ENCODE data around the gene CECR2. TPM values are rescaled to one million over a fixed set of nuclear protein-coding genes. Genes with fewer than 3 reads are reported as not detected.
A peak's percentile ranks its signal among the peaks of the same experiment; 100 is the strongest.
"Not testable (repeated sequence)": the region's sequence is repeated elsewhere in the genome, so short reads cannot be mapped to it uniquely, and the experiment has no call there.

CECR2 gene
- total and polyA plus RNA-seq, 2 experiments from 2014 or later, result 0.10 TPM; not detected in 1

GRCh38 chr22:17562906-17563870 lies 193.9 kb downstream of the CECR2 start, which contains the start of gene SLC25A18:
Gene SLC25A18 (plus strand): TSS chr22:17563498. CDS start chr22:17579945, 16,447 bp downstream.
- 68 to 71% methylated on average over 17 of the region's 17 CpGs for WGBS, 2 experiments (ENCODE audit: low coverage in 1 of 2, low lambda C conversion rate in 2 of 2, missing lambda C conversion rate in 2 of 2)
- Histone ChIP-seq H2AFZ (peak within 1 kb of the TSS; percentile 37; the same call in 1 of the 2 replicates), H3K9ac (no peak within 1 kb of the TSS), H3K9me2 (ENCODE audit: insufficient read depth) (no peaks in the 10 kb centered on the region), H3F3A (ENCODE audit: insufficient read depth) (no peaks in the 10 kb centered on the region), H4K20me1 (ENCODE audit: insufficient read depth) (no peaks in the 10 kb centered on the region), H3K79me2 (ENCODE audit: insufficient read depth) (no peaks in the 10 kb centered on the region), H3K27me3 (replicated peaks; ENCODE audit: insufficient read depth) (no peaks in the 10 kb centered on the region), H3K4me2 (ENCODE audit: unreplicated experiment) (no peak within 1 kb of the TSS), H3K9me3 (ENCODE audit: low read depth) (no peaks in the 10 kb centered on the region), H3K4me1 (ENCODE audit: insufficient read depth) (no peaks in the 10 kb centered on the region), H3K36me3 (ENCODE audit: low read depth) (no peaks in the 10 kb centered on the region), H3K4me3 (no peak within 1 kb of the TSS), H3K27ac (no peak within 1 kb of the TSS)
- in situ Hi-C loops (cut with MboI), result no loop called here
- DNase-seq, result no peak
- no peak for TF ChIP-seq EZH2phosphoT487 (IDR thresholded peaks at IDR 0.05; ENCODE audit: insufficient read depth, low read depth)
- TF ChIP-seq EZH2 (IDR thresholded peaks at IDR 0.05; ENCODE audit: insufficient read depth, poor library complexity, severe bottlenecking), result no peak

GRCh38 chr22:17563936-17564391 lies 194.7 kb downstream of the CECR2 start:
- peak overlapping the region; percentile 37; the same call in 1 of the 2 replicates for H2AFZ ChIP-seq

DNA sequence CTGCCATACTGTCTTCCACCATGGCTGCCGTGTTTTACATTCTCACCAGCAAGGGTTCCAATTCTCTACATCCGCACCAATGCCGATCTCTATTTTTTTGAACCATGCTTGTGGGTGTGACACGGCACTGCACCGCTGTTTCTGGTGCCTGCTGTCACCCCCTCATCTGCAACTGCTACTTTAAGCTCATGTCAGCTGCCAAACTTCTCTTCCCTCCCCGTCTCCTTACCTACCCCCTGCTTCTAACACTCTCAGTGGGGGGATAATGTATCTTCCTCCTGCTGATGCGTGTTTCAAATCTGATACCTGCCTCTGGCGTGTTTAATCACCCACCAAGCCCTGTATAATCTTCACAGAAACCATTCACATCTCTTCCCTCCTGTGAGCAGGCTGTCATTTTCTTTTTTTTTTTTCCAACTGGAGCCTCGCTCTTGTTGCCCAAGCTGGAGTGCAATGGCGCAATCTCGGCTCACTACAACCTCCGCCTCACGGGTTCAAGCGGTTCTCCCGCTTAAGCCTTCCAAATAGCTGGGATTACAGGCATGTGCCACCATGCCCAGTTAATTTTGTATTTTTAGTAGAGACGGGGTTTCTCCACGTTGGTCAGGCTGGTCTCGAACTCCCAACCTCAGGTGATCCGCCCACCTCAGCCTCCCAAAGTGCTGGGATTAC lies 196.9 kb downstream of the CECR2 start:
- H3K27me3 ChIP-seq (replicated peaks; ENCODE audit: insufficient read depth); H3K27ac ChIP-seq; DNase-seq; H3K36me3 ChIP-seq (ENCODE audit: low read depth); H4K20me1 ChIP-seq (ENCODE audit: insufficient read depth); H3K9me3 ChIP-seq (ENCODE audit: low read depth); H3K9me2 ChIP-seq (ENCODE audit: insufficient read depth); H3K4me1 ChIP-seq (ENCODE audit: insufficient read depth); in situ Hi-C loops (cut with MboI); H3K4me3 ChIP-seq; H3K4me2 ChIP-seq (ENCODE audit: unreplicated experiment); H2AFZ ChIP-seq; H3K79me2 ChIP-seq (ENCODE audit: insufficient read depth); H3F3A ChIP-seq (ENCODE audit: insufficient read depth); H3K9ac ChIP-seq: not testable (repeated sequence)
- WGBS, 2 experiments (ENCODE audit: low coverage in 1 of 2, low lambda C conversion rate in 2 of 2, missing lambda C conversion rate in 2 of 2), result 87 to 92% methylated on average over 19 of the region's 19 CpGs

More at GRCh38 chr22:17563936-17564391, 194.7 kb downstream of the CECR2 start:
- in situ Hi-C loops (cut with MboI), result no loop called here
- Histone ChIP-seq H3K79me2 (ENCODE audit: insufficient read depth) (no peaks in the 10 kb centered on the region), H3K4me3 (no peak overlapping the region), H3K4me2 (ENCODE audit: unreplicated experiment) (no peak overlapping the region), H3K27ac (no peak overlapping the region), H3K9me2 (ENCODE audit: insufficient read depth) (no peaks in the 10 kb centered on the region), H3K9ac (no peak overlapping the region), H4K20me1 (ENCODE audit: insufficient read depth) (no peaks in the 10 kb centered on the region), H3F3A (ENCODE audit: insufficient read depth) (no peaks in the 10 kb centered on the region), H3K36me3 (ENCODE audit: low read depth) (no peaks in the 10 kb centered on the region), H3K27me3 (replicated peaks; ENCODE audit: insufficient read depth) (no peaks in the 10 kb centered on the region), H3K9me3 (ENCODE audit: low read depth) (no peaks in the 10 kb centered on the region), H3K4me1 (ENCODE audit: insufficient read depth) (no peaks in the 10 kb centered on the region)
- peak; percentile 81 for DNase-seq
- TF ChIP-seq EZH2 (IDR thresholded peaks at IDR 0.05; ENCODE audit: insufficient read depth, poor library complexity, severe bottlenecking) (no peak), EZH2phosphoT487 (IDR thresholded peaks at IDR 0.05; ENCODE audit: insufficient read depth, low read depth) (no peak)
- 13 to 16% methylated on average over 11 of the region's 11 CpGs for WGBS, 2 experiments (ENCODE audit: low coverage in 1 of 2, low lambda C conversion rate in 2 of 2, missing lambda C conversion rate in 2 of 2)

GRCh38 chr22:17566776-17567175 lies 197.5 kb downstream of the CECR2 start:
- TF ChIP-seq EZH2phosphoT487 (IDR thresholded peaks at IDR 0.05; ENCODE audit: insufficient read depth, low read depth) (no peak), EZH2 (IDR thresholded peaks at IDR 0.05; ENCODE audit: insufficient read depth, poor library complexity, severe bottlenecking) (no peak)
- Histone ChIP-seq H3K27ac (no peak overlapping the region), H3F3A (ENCODE audit: insufficient read depth) (peaks cover 8% of the 10 kb centered on the region), H3K9me2 (ENCODE audit: insufficient read depth) (no peaks in the 10 kb centered on the region), H3K4me1 (ENCODE audit: insufficient read depth) (peaks cover 13% of the 10 kb centered on the region), H3K4me3 (no peak overlapping the region), H3K27me3 (replicated peaks; ENCODE audit: insufficient read depth) (no peaks in the 10 kb centered on the region), H3K79me2 (ENCODE audit: insufficient read depth) (no peaks in the 10 kb centered on the region), H2AFZ (no peak overlapping the region), H3K9me3 (ENCODE audit: low read depth) (no peaks in the 10 kb centered on the region), H3K9ac (no peak overlapping the region), H3K36me3 (ENCODE audit: low read depth) (no peaks in the 10 kb centered on the region), H4K20me1 (ENCODE audit: insufficient read depth) (no peaks in the 10 kb centered on the region), H3K4me2 (ENCODE audit: unreplicated experiment) (no peak overlapping the region)
- DNase-seq, result no peak
- in situ Hi-C loops (cut with MboI), result no loop called here
- 83 to 84% methylated on average over 10 of the region's 10 CpGs for WGBS, 2 experiments (ENCODE audit: low coverage in 1 of 2, low lambda C conversion rate in 2 of 2, missing lambda C conversion rate in 2 of 2)

Measured in GM23248 (cell line).